KMS-11 (cell line): ENCODE measurements around the gene MSL1.
A peak's percentile ranks its signal among the peaks of the same experiment; 100 is the strongest.

ENCODE experiments used
- H2AFZ ChIP-seq: fragments of 200-600 bp; sonication (generic); 2 replicates; pipeline ENCODE4 v1.6.1; 2016; ENCODE audit warnings: antibody characterized with exemption, mixed run types, low read depth
- H3K27ac ChIP-seq: fragments of 200-600 bp; sonication (generic); 2 replicates; pipeline ENCODE4 v1.6.1; 2016; ENCODE audit warnings: mild to moderate bottlenecking, mixed run types
- H3K27me3 ChIP-seq: fragments of 200-600 bp; sonication (generic); 2 replicates; pipeline ENCODE4 v1.6.1; 2017; ENCODE audit warnings: mild to moderate bottlenecking, low read depth, mixed run types, moderate library complexity; ENCODE audit not compliant: insufficient read depth
- H3K36me3 ChIP-seq: fragments of 200-600 bp; sonication (generic); 2 replicates; pipeline ENCODE4 v1.6.1; 2017; ENCODE audit warnings: mild to moderate bottlenecking, mixed run types; ENCODE audit not compliant: insufficient read depth
- H3K4me1 ChIP-seq: fragments of 200-600 bp; sonication (generic); 2 replicates; pipeline ENCODE4 v1.6.1; 2016; ENCODE audit warnings: mild to moderate bottlenecking, low read depth, mixed run types; ENCODE audit not compliant: poor library complexity, severe bottlenecking
- H3K4me2 ChIP-seq: fragments of 200-600 bp; sonication (generic); 2 replicates; pipeline ENCODE4 v1.7.0; 2016; ENCODE audit warnings: mild to moderate bottlenecking, mixed run types
- H3K4me3 ChIP-seq: fragments of 200-600 bp; sonication (generic); IDR thresholded peaks from 2 replicates; pipeline ENCODE4 v1.6.1; 2017; ENCODE audit warnings: low read depth, low read length, mixed read lengths; ENCODE audit not compliant: insufficient read depth
- H3K79me2 ChIP-seq: fragments of 200-600 bp; sonication (generic); 2 replicates; pipeline ENCODE4 v1.6.1; 2016; ENCODE audit warnings: low read depth, mixed run types; ENCODE audit not compliant: insufficient read depth
- H3K9ac ChIP-seq: fragments of 200-600 bp; sonication (generic); 2 replicates; pipeline ENCODE4 v1.6.1; 2016; ENCODE audit warnings: mild to moderate bottlenecking, mixed run types
- H4K20me1 ChIP-seq: fragments of 200-600 bp; sonication (generic); 2 replicates; pipeline ENCODE4 v1.6.1; 2016; ENCODE audit warnings: mild to moderate bottlenecking, mixed run types; ENCODE audit not compliant: insufficient read depth
- TF ChIP-seq, protein P1 (sequence below): fragments of 200-600 bp; sonication (generic); conservative IDR thresholded peaks from 2 replicates; pipeline ENCODE4 v1.6.1; 2017; ENCODE audit warnings: low read depth, mild to moderate bottlenecking, antibody characterized with exemption, low read length, moderate library complexity, mixed read lengths

MSL1 gene

DNA sequence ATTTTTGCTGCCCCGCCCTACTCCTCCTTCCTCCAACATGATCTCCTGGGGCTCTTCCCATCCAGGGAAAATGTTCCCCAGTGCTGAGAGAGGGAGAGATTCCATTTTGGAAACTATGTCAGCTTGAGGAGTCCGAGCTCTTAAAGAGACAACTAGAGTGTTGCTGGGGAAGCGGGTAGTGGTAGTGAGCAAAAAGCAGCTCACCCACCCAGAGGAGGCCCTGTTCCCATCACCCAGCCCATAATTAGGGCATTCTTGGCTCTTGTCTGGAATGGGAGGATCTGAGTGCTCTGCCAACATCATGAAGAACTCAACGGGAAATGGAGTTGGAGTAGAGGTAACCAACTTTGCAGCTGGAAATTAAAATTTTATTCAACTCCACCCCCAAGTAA is 9.1 kb upstream of the MSL1 start:
- no peaks in the 10 kb centered on the region for H3K79me2 ChIP-seq
- TF ChIP-seq, protein P1, sequence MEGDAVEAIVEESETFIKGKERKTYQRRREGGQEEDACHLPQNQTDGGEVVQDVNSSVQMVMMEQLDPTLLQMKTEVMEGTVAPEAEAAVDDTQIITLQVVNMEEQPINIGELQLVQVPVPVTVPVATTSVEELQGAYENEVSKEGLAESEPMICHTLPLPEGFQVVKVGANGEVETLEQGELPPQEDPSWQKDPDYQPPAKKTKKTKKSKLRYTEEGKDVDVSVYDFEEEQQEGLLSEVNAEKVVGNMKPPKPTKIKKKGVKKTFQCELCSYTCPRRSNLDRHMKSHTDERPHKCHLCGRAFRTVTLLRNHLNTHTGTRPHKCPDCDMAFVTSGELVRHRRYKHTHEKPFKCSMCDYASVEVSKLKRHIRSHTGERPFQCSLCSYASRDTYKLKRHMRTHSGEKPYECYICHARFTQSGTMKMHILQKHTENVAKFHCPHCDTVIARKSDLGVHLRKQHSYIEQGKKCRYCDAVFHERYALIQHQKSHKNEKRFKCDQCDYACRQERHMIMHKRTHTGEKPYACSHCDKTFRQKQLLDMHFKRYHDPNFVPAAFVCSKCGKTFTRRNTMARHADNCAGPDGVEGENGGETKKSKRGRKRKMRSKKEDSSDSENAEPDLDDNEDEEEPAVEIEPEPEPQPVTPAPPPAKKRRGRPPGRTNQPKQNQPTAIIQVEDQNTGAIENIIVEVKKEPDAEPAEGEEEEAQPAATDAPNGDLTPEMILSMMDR, result no peak
- H3K9ac ChIP-seq, result no peak overlapping the region
- H3K27me3 ChIP-seq, result no peaks in the 10 kb centered on the region
- H4K20me1 ChIP-seq, result no peaks in the 10 kb centered on the region
- H2AFZ ChIP-seq, result peak overlapping the region; percentile 48; the same call in 1 of the 2 replicates
- H3K27ac ChIP-seq, result no peak overlapping the region
- H3K4me2 ChIP-seq, result peak overlapping the region; percentile 4; the same call in 1 of the 2 replicates
- no peaks in the 10 kb centered on the region for H3K36me3 ChIP-seq
- H3K4me3 ChIP-seq, result no peak overlapping the region
- H3K4me1 ChIP-seq, result peaks cover 56% of the 10 kb centered on the region

DNA sequence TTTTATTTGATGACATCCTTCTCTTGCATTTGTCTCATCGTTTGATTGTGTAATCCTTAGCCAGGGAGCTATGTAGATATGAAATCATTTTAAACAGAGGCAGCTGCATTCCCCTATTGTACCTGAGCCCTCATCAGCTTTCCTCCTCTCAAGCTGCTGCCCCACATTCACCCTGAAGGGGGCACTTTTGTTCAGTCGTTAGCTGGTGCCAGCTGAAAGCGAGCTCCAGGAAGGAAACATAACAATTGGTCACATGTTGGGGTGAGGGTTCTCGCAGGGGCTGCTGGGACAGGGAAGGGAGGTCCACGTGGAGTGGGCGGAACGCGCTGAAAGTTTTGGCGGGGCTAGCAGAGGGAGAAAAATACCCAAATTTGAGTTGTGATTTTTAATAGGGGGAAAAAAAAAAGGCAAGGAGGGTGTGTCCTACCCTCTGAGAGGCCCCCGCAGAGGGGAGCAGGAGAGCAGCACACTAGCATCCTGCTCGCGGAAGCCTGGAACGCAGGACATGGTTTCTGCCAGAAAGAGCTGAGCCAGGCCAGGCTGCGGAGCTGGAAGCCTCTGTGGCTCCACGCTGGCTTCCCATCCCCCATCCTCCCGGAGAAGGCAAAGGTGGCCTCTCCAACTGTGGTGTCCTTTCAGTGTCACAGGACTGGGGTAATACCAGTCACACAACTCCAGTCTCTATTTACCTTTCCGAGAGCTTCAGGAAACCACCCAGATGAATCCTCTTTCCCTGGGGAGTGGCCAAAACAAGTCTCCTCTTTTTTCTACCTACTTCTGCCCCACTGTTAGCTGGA is 8.5 kb upstream of the MSL1 start:
- Histone ChIP-seq H2AFZ (peak overlapping the region; percentile 48; the same call in 1 of the 2 replicates), H4K20me1 (no peaks in the 10 kb centered on the region), H3K9ac (peak overlapping the region; percentile 44; the same call in 1 of the 2 replicates), H3K27ac (peak overlapping the region; percentile 59), H3K27me3 (no peaks in the 10 kb centered on the region), H3K4me3 (no peak overlapping the region), H3K79me2 (no peaks in the 10 kb centered on the region), H3K36me3 (no peaks in the 10 kb centered on the region), H3K4me2 (peak overlapping the region; percentile 44), H3K4me1 (peaks cover 56% of the 10 kb centered on the region)
- TF ChIP-seq, protein P1, result peak; percentile 90

GRCh38 chr17:40113907-40114245 is 7.9 kb upstream of the MSL1 start:
- H3K27ac ChIP-seq, result peak overlapping the region; percentile 59
- no peaks in the 10 kb centered on the region for H3K79me2 ChIP-seq
- peaks cover 56% of the 10 kb centered on the region for H3K4me1 ChIP-seq
- H3K4me2 ChIP-seq, result peak overlapping the region; percentile 44
- no peaks in the 10 kb centered on the region for H3K36me3 ChIP-seq
- H3K9ac ChIP-seq, result peak overlapping the region; percentile 44; the same call in 1 of the 2 replicates
- TF ChIP-seq, protein P1, result no peak
- H3K4me3 ChIP-seq, result no peak overlapping the region
- peak overlapping the region; percentile 48; the same call in 1 of the 2 replicates for H2AFZ ChIP-seq
- no peaks in the 10 kb centered on the region for H4K20me1 ChIP-seq
- H3K27me3 ChIP-seq, result no peaks in the 10 kb centered on the region

- Histone ChIP-seq H3K27ac (no peak overlapping the region), H3K9ac (no peak overlapping the region), H3K4me1 (peaks cover 51% of the 10 kb centered on the region), H4K20me1 (no peaks in the 10 kb centered on the region), H3K4me3 (no peak overlapping the region), H3K79me2 (no peaks in the 10 kb centered on the region), H3K36me3 (no peaks in the 10 kb centered on the region), H3K4me2 (no peak overlapping the region), H3K27me3 (no peaks in the 10 kb centered on the region), H2AFZ (no peak overlapping the region)
- TF ChIP-seq, protein P1, result no peak
Measured at GRCh38 chr17:40115101-40115436, 6.7 kb upstream of the MSL1 start.
